Cardiac muscle cell (in vitro differentiated cells and primary cell): ENCODE measurements around the gene CALN1. TPM values are rescaled to one million over a fixed set of nuclear protein-coding genes. Genes with fewer than 3 reads are reported as not detected.

Experiments
- DNase-seq, 2 donors: peaks; one replicate each; pipeline versions ENCODE4 v3.0.0 to v3.0.0-alpha.2; 2010 to 2017; ENCODE audit warnings: low read depth in 1 of 2, low spot score in 1 of 2
- H3K27ac ChIP-seq: fragments of 200-600 bp; sonication (generic); 2 replicates; pipeline ENCODE4 v1.5.1; 2016
- H3K27me3 ChIP-seq: fragments of 200-600 bp; sonication (generic); 2 replicates; pipeline ENCODE4 v1.6.0; 2016; ENCODE audit warnings: control low read depth
- H3K36me3 ChIP-seq: fragments of 200-600 bp; sonication (generic); 2 replicates; pipeline ENCODE4 v1.5.1; 2016; ENCODE audit warnings: control low read depth
- H3K4me1 ChIP-seq: fragments of 200-600 bp; sonication (generic); 2 replicates; pipeline ENCODE4 v1.8.1; 2017; ENCODE audit warnings: low read depth, mild to moderate bottlenecking, mixed run types
- H3K4me3 ChIP-seq: fragments of 200-600 bp; sonication (generic); 2 replicates; pipeline ENCODE4 v1.5.1; 2016; ENCODE audit warnings: mild to moderate bottlenecking
- H3K9me3 ChIP-seq: fragments of 200-600 bp; sonication (generic); 2 replicates; pipeline ENCODE4 v1.5.1; 2017; ENCODE audit warnings: low read depth, mild to moderate bottlenecking, control low read depth
- CTCF ChIP-seq: IDR thresholded peaks from 2 replicates; pipeline ENCODE4 v1.5.1; 2012; ENCODE audit warnings: low read depth, mild to moderate bottlenecking, low read length
- polyA plus RNA-seq: library from polyadenylated mRNA; unstranded; fragments of >200 nt; fragmentation: Nextera tagmentation; extraction: Ambion mirVana; gene quantifications from 2 replicates; pipeline ENCODE4 v1.2.1, GENCODE V29; 2016
- total RNA-seq: library from RNA; depleted of rRNA; stranded (reverse); fragments of >200 nt; gene quantifications from 2 replicates; pipeline ENCODE4 v1.2.3, GENCODE V29; 2016

Gene CALN1
- total and polyA plus RNA-seq, 2 experiments from 2014 or later = 0.03 to 0.18 TPM

- H3K4me3 ChIP-seq = no peak overlapping the region
- no peak for DNase-seq
- H3K27ac ChIP-seq = no peak overlapping the region
- H3K27me3 ChIP-seq = no peaks in the 10 kb centered on the region
- H3K36me3 ChIP-seq = no peaks in the 10 kb centered on the region
- H3K4me1 ChIP-seq = no peaks in the 10 kb centered on the region
- no peak for TF ChIP-seq CTCF
- H3K9me3 ChIP-seq = no peaks in the 10 kb centered on the region
These were observed 132.9 kb downstream of the CALN1 start for GRCh38 chr7:72279203-72279602.

DNA sequence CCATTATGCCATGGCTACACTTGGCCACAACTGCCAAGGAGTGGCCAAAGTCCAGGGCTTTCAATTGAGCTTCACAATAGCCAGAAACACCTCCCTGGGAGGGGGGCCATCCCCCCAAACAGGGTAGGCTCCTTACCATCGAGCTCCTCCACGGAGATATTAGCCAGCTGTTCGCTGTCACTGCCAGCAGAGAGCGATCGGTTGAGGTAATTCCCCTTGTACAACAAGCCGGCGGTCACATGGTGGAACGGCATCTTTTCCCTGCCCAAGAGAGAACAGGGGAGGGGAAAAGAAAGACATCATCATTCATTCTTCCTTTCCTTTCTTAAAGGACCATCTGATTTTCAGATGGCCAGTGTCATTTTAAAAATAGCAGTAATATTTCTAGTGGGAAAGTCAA, 133.6 kb downstream of the CALN1 start:
- no peak for TF ChIP-seq CTCF
- DNase-seq = no peak
- Histone ChIP-seq H3K4me1 (no peaks in the 10 kb centered on the region), H3K4me3 (no peak overlapping the region), H3K27ac (no peak overlapping the region), H3K27me3 (no peaks in the 10 kb centered on the region), H3K9me3 (no peaks in the 10 kb centered on the region), H3K36me3 (no peaks in the 10 kb centered on the region)

GRCh38 chr7:72275382-72276070, 136.6 kb downstream of the CALN1 start:
- no peak for DNase-seq
- Histone ChIP-seq H3K27me3 (no peaks in the 10 kb centered on the region), H3K27ac (no peak overlapping the region), H3K4me3 (no peak overlapping the region), H3K9me3 (no peaks in the 10 kb centered on the region), H3K36me3 (no peaks in the 10 kb centered on the region), H3K4me1 (no peaks in the 10 kb centered on the region)
- TF ChIP-seq CTCF = no peak

GRCh38 chr7:72272479-72272878, 139.7 kb downstream of the CALN1 start:
- H3K4me3 ChIP-seq = no peak overlapping the region
- no peak for DNase-seq
- no peaks in the 10 kb centered on the region for H3K9me3 ChIP-seq
- H3K27me3 ChIP-seq = no peaks in the 10 kb centered on the region
- no peak overlapping the region for H3K27ac ChIP-seq
- H3K4me1 ChIP-seq = no peaks in the 10 kb centered on the region
- TF ChIP-seq CTCF = no peak
- H3K36me3 ChIP-seq = no peaks in the 10 kb centered on the region

DNA sequence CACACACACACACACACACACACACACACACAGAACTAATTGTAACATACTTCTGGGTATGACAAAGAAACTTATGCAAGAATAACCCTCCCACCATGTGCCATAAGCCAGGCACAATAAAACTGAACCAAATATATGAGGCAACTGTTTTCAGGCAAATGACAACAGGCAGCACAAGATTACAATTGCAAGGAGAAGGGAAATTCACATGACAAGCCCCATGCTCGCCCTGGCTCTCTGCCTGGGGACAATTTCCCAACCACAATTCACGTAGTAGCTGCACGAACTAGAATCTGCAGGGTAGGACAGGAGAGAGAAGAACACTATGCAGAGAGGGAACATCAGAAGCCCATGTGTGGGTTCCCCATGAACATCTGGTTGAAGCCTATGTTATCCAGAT, 143.3 kb downstream of the CALN1 start:
- H3K27me3 ChIP-seq = no peaks in the 10 kb centered on the region
- H3K9me3 ChIP-seq = no peaks in the 10 kb centered on the region
- no peak for DNase-seq
- H3K4me1 ChIP-seq = no peaks in the 10 kb centered on the region
- no peak overlapping the region for H3K27ac ChIP-seq
- H3K4me3 ChIP-seq = no peak overlapping the region
- no peaks in the 10 kb centered on the region for H3K36me3 ChIP-seq
- TF ChIP-seq CTCF = no peak
